HEK293 (cell line): Measurements from ENCODE around the gene IQCH.
"Not testable (repeated sequence)": the region's sequence is repeated elsewhere in the genome, so short reads cannot be mapped to it uniquely, and the experiment has no call there.

ENCODE experiments used
- CTCF ChIP-seq: fragments of 450-650 bp; formaldehyde crosslinking; IDR thresholded peaks from 2 replicates; pipeline ENCODE4 v1.5.1; 2016; ENCODE audit warnings: missing biosample characterization, missing genetic modification characterization
- MEIS1 ChIP-seq: sonication (generic); formaldehyde crosslinking; IDR thresholded peaks from 2 replicates; pipeline ENCODE4 v1.8.1; 2022; ENCODE audit warnings: missing genetic modification reagents, mild to moderate bottlenecking, borderline replicate concordance
- TRIM28 ChIP-seq: IDR thresholded peaks from 2 replicates; pipeline ENCODE4 v1.6.1; 2011; ENCODE audit warnings: low read length, control low read depth, borderline replicate concordance
- ZFP37 ChIP-seq: fragments of 450-650 bp; formaldehyde crosslinking; IDR thresholded peaks from 2 replicates; pipeline ENCODE4 v1.5.1; 2016; ENCODE audit warnings: missing biosample characterization, missing genetic modification characterization
- ZNF114 ChIP-seq: fragments of 450-650 bp; formaldehyde crosslinking; IDR thresholded peaks from 2 replicates; pipeline ENCODE4 v1.5.0; 2017; ENCODE audit warnings: missing biosample characterization, missing genetic modification characterization
- ZNF184 ChIP-seq: fragments of 450-650 bp; IDR thresholded peaks from 2 replicates; pipeline ENCODE4 v1.5.1; 2018; ENCODE audit warnings: missing biosample characterization, mild to moderate bottlenecking, missing genetic modification characterization
- ZNF768 ChIP-seq: fragments of 450-650 bp; formaldehyde crosslinking; IDR thresholded peaks from 2 replicates; pipeline ENCODE4 v1.5.1; 2018; ENCODE audit warnings: missing biosample characterization, mild to moderate bottlenecking, missing genetic modification characterization
- TF ChIP-seq, protein P1 (sequence below): fragments of 450-650 bp; formaldehyde crosslinking; IDR thresholded peaks from 2 replicates; pipeline ENCODE4 v1.5.1; 2016; ENCODE audit warnings: missing biosample characterization, missing genetic modification characterization, low read depth

- not testable (repeated sequence) for TF ChIP-seq ZNF768; CTCF (tag by site-specific recombination); ZNF114; ZNF184 (tag by site-specific recombination); MEIS1; TRIM28; ZFP37 (tag by site-specific recombination)
- TF ChIP-seq, protein P1, sequence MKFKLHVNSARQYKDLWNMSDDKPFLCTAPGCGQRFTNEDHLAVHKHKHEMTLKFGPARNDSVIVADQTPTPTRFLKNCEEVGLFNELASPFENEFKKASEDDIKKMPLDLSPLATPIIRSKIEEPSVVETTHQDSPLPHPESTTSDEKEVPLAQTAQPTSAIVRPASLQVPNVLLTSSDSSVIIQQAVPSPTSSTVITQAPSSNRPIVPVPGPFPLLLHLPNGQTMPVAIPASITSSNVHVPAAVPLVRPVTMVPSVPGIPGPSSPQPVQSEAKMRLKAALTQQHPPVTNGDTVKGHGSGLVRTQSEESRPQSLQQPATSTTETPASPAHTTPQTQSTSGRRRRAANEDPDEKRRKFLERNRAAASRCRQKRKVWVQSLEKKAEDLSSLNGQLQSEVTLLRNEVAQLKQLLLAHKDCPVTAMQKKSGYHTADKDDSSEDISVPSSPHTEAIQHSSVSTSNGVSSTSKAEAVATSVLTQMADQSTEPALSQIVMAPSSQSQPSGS (tag by site-specific recombination) = not testable (repeated sequence)
These were observed 109.1 kb downstream of the IQCH start for GRCh38 chr15:67363712-67364111.
